Activated naive CD8-positive, alpha-beta T cell treated with anti-CD3 and anti-CD28 coated beads for 36 hours (primary cell): ENCODE measurements around the gene KCTD8. TPM values are rescaled to one million over a fixed set of nuclear protein-coding genes. Genes with fewer than 3 reads are reported as not detected.
A peak's percentile ranks its signal among the peaks of the same experiment; 100 is the strongest.

Source experiments
- DNase-seq: peaks from one replicate; pipeline ENCODE4 v3.0.0; 2021
- H3K27ac Mint-ChIP-seq: one replicate; pipeline ENCODE4 v1.8.0; 2022; ENCODE audit warnings: mild to moderate bottlenecking, moderate library complexity, mixed read lengths
- H3K27me3 Mint-ChIP-seq: one replicate; pipeline ENCODE4 v1.8.0; 2022; ENCODE audit warnings: mild to moderate bottlenecking, mixed read lengths
- H3K36me3 Mint-ChIP-seq: one replicate; pipeline ENCODE4 v1.8.0; 2021; ENCODE audit warnings: mild to moderate bottlenecking, mixed read lengths
- H3K4me1 Mint-ChIP-seq: one replicate; pipeline ENCODE4 v1.8.0; 2021; ENCODE audit warnings: mixed read lengths
- H3K4me3 Mint-ChIP-seq: one replicate; pipeline ENCODE4 v1.8.0; 2022; ENCODE audit warnings: mild to moderate bottlenecking, moderate library complexity, mixed read lengths
- H3K9me3 Mint-ChIP-seq: one replicate; pipeline ENCODE4 v1.8.0; 2022; ENCODE audit warnings: mixed read lengths
- total RNA-seq, 2 experiments: library from RNA; stranded (reverse); gene quantifications; one replicate each; pipeline ENCODE4 v1.2.3, GENCODE V29; 2021

KCTD8 gene
- total RNA-seq, result not detected

DNA sequence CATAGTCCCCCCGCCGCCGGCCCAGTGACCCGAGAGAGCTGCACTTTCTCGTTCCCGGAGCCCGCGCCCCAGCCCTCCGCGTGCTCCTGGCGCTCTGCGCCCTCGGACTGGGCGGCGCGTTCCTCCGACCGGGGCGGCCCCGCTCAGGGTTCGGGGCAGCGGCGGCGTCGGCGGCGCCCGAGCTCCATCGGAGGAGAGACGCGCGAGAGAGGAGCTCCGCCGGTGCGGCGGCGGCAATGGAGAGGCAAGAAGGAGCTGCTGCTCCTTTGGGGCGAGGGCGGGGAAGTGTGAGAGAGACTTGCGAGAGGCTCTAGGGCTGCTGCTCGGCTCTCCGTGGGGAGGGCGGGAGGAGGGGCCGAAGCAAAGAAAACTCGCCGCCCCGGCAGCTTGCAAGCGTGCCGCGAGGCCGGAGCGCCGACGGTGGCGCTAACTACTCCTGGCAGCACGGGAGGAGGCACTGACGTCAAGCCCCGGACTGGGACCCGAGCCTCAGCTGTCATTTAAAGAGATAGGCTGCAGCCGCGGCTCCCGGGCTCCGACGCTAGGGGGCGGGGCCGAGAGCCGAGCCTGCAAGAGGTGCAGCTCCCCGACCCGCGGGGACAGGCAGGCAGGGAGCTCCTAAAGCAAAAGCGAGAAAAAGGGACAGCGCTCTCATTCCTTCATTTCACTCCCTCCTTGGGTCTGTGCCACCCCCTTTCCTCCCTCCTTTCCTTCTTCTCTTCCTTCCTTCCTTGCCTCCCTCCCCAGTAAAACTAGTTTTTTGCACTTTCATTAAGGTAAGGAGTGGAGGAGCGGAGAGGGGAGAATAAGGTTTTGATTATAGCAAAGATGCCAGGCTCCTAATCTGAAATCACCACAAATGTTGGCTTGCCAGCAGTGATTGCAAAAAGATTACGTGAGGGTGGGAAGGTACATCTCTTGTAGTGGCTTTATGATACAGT, at the start of gene KCTD8:
Gene KCTD8 (minus strand): TSS at position 289 of the 941 bp plus-strand sequence.
- H3K9me3 Mint-ChIP-seq, result no peaks in the 10 kb centered on the region
- H3K36me3 Mint-ChIP-seq, result no peaks in the 10 kb centered on the region
- no peak within 1 kb of the TSS for H3K27ac Mint-ChIP-seq
- peak; percentile 81 for DNase-seq
- peak within 1 kb of the TSS; percentile 71 for H3K4me3 Mint-ChIP-seq
- H3K27me3 Mint-ChIP-seq, result peaks cover 72% of the 10 kb centered on the region
- H3K4me1 Mint-ChIP-seq, result peaks cover 9% of the 10 kb centered on the region

DNA sequence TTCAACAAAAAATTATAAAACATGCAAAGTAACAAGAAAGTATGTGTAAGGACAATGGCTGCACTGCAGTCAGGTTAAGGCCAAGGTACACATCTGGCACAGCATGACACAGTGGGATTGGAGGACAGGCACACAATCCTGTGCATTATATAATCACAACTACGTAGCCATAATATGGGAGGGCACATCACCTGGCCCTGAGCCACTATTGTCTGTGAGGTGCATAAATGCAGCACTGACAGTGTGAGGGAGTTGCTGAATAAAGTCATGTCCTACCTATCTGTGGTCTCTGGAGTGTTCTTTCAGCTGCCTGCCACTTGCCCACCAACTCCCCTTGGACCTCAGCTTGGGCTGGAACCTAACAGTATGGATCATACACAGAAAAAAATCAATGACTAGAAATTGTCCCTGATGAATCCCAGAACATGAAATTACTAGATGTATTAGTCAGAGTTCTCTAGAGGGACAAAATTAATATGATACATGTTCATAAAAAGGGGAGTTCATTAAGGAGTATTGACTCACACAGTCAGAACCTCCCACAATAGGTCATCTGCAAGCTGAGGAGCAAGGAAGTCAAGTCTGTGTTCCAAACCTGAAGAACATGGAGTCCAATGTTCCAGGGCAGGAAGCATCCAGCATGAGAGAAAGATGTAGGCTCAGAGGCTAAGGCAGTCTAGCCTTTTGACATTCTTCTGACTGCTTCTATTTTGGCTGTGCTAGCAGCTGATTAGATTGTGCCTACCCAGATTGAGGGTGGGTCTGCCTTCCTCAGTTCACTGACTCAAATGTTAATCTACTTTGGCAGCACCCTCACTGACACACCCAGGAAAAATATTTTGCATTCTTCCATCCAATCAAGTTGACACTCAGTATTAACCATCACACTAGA, 46.4 kb upstream of the KCTD8 start:
- Mint-ChIP-seq H3K9me3 (no peaks in the 10 kb centered on the region), H3K27me3 (peaks cover 3% of the 10 kb centered on the region), H3K4me3 (no peak overlapping the region), H3K27ac (no peak overlapping the region), H3K4me1 (no peaks in the 10 kb centered on the region), H3K36me3 (no peaks in the 10 kb centered on the region)
- no peak for DNase-seq

DNA sequence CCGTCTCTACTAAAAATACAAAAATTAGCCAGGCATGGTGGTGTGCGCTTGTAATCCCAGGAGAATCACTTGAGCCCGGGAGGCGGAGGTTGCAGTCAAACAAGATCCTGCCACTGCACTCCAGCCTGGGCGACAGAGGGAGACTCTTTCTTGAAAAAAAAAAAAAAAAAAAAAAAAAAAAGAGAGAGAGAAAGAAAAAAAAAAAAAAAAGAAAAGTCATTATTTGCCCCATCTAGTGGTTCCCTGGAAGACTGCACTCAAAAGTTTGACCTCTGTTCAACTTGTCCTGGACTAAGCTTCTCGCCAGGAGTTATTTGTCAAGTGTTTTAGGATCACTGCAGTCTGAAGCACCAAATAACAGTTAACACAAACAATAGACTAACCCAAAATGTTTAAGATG, 45.3 kb upstream of the KCTD8 start:
- Mint-ChIP-seq H3K4me3 (no peak overlapping the region), H3K4me1 (no peaks in the 10 kb centered on the region), H3K9me3 (no peaks in the 10 kb centered on the region), H3K36me3 (no peaks in the 10 kb centered on the region), H3K27ac (no peak overlapping the region), H3K27me3 (peaks cover 3% of the 10 kb centered on the region)
- DNase-seq, result no peak

DNA sequence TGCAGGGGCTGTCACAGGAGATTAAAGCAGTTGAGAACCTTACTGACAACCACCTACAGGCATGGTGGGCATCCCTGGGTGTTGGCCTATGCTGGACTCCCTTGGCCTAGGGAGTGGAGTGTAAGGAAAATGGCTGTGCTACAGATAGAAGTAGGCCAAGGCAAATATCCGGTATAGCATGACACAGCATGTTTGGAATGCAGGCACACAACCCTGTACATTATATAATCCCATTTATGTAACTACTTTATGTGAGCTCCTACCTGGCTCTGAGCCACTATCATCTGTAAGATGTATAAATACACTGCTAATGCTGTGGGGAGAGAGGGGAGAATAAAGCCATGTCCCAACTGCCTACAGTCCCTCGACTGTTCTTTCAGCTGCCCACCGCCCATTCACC, 38.7 kb upstream of the KCTD8 start:
- H3K27me3 Mint-ChIP-seq, result peaks cover 2% of the 10 kb centered on the region
- no peaks in the 10 kb centered on the region for H3K36me3 Mint-ChIP-seq
- no peak overlapping the region for H3K27ac Mint-ChIP-seq
- DNase-seq, result no peak
- no peak overlapping the region for H3K4me3 Mint-ChIP-seq
- no peaks in the 10 kb centered on the region for H3K4me1 Mint-ChIP-seq
- H3K9me3 Mint-ChIP-seq, result peaks cover 11% of the 10 kb centered on the region

DNA sequence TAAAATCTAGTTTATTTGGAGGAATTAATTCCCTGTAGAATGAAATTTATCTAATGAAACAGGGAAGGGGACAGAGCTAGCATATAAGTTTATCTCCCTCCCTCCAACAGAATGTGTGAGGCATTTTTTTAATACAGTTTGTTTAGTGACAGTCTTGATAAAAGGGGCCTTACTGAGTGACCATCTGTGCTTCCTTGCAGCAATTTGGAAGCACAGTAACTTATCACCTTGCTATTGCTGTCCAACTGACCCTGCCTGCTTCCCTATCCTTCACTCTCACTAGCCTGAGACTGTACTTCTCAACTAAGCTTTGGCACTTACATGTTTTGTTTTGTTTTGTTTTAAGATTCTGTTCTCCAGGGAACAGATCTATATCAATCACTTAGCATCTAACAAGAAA, 31.1 kb upstream of the KCTD8 start:
- no peak for DNase-seq
- H3K4me1 Mint-ChIP-seq, result no peaks in the 10 kb centered on the region
- H3K4me3 Mint-ChIP-seq, result no peak overlapping the region
- H3K27ac Mint-ChIP-seq, result no peak overlapping the region
- no peaks in the 10 kb centered on the region for H3K27me3 Mint-ChIP-seq
- peaks cover 13% of the 10 kb centered on the region for H3K9me3 Mint-ChIP-seq
- no peaks in the 10 kb centered on the region for H3K36me3 Mint-ChIP-seq

DNA sequence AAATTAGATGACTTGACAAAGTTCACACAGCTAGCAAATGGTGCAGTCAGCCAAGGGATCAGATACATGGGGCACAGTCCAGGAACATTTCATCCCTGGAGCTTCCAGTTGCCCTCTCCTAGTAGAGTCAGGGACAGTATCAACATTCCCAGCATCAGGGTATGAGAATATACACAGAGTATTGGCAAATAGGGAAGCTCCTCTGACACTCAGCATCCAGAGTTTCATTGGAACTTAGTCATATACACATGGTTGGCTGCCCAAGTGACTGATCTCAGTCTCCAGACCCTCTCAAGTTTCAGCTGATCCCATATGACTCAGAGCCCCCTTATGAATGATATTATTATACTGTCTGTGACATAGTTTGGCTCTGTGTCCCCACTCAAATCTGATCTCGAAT, 13.7 kb upstream of the KCTD8 start:
- Mint-ChIP-seq H3K27me3 (peaks cover 5% of the 10 kb centered on the region), H3K4me3 (no peak overlapping the region)

DNA sequence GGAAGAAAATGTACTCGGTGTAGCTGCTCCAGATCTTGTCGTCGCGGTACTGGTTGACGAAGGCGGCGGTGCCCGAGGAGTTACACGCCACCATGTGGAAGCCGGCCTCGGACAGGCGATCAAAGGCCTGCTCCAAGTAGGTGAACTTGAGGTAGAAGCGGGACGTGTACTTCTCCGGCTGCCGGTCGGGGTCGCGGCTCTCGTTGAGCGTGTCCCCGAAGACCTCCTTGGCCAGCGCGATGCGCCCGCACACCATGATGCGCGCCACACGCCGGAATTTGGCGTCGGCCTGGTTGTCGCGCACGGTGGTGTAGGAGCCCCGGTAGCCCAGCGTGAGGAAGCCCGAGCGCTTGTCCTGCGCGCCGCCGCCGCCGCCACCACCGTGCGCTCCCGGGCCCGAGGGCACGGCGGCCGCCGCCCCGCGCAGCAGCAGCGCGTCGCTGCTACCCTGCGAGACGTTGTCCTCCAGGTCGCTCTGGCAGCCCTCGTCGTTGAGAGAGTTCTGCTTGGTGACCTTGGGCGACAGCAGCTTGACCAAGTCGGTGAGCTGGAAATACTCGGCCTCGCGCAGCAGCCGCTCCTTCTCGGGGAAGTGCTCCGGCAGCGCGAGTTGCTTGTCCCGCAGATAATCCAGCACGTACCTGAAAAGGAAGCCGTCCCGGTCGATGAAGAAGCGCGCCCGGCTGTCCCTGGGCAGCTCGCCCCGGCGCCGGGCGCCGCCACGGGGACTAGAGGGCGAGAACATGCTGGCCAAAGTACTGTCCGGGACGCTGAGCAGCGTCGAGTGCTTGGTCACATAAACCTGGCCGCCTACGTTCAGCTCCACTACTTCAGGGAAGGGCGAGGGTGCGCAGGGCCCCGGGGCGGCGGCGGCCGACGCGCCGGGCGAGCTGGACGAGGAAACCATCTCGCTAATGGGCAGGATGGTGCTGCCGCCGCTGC, 775 bp downstream of the KCTD8 start:
- Mint-ChIP-seq H3K27ac (no peak overlapping the region), H3K36me3 (no peaks in the 10 kb centered on the region), H3K27me3 (peaks cover 69% of the 10 kb centered on the region), H3K4me3 (no peak overlapping the region), H3K9me3 (no peaks in the 10 kb centered on the region), H3K4me1 (peaks cover 9% of the 10 kb centered on the region)
- DNase-seq, result peak; percentile 8

More for the DNA sequence above, 13.7 kb upstream of the KCTD8 start:
- Mint-ChIP-seq H3K27ac (no peak overlapping the region), H3K4me1 (no peaks in the 10 kb centered on the region), H3K9me3 (peaks cover 3% of the 10 kb centered on the region), H3K36me3 (no peaks in the 10 kb centered on the region)
- DNase-seq, result no peak

DNA sequence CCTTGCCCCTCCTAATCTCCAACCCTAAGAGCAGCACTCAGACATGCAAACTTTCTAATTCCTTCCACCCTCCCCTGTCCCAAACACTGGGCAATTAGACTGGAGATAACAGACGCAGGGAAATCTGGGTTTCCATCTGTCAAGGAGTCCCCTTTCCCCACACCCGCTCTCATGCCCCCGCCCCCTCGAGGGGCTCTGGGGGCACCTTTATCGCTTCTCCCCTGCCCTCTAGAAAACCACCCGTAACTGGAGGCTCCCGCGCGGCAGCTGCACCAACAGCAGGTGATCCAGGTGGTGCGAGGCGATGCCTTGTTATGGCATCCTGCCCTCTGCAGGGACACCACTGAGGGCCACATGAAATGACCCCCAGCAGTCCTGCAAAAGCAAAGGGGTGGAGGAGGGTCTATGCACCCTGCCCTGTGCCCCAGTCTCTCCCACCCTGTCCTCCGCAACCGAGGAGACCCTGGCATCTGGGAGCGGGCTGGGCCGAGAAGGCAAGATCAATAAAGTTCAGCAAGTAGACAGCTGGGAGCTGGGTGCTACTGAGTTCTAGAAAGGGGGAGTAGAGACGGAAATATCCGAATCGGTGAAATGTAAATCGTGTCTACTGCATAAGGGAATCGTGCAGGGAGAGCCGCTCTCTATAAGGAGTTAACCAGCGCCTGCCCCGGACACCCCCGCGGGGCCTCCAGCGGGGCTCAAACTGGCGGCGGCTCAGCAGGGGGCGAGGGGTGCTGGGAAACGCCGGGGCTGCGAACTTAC, 1.6 kb downstream of the KCTD8 start:
- DNase-seq, result no peak
- Mint-ChIP-seq H3K27me3 (peaks cover 66% of the 10 kb centered on the region), H3K4me1 (peaks cover 9% of the 10 kb centered on the region), H3K36me3 (no peaks in the 10 kb centered on the region), H3K9me3 (no peaks in the 10 kb centered on the region), H3K4me3 (peak overlapping the region; percentile 3), H3K27ac (no peak overlapping the region)

DNA sequence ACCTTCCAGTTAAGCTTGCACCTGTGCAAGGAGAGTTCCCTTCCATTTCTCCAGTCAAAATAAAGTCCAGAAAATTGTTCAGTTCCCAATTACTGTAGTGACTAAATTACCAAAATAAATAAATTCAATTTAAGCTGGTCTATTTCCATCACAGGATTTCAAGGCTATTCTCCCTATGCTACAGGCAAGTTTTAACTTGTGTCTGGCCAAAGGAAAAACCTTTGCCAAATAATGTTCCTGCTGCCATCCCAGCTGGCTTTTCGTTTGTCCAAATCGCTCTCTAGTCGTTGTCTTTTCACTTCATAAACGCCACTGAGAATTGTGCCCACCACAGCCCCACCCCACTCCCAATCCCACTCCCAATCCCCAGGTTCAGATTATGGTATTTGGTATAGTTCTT, 2.4 kb downstream of the KCTD8 start:
- no peak overlapping the region for H3K4me3 Mint-ChIP-seq
- DNase-seq, result no peak
- no peak overlapping the region for H3K27ac Mint-ChIP-seq
- H3K36me3 Mint-ChIP-seq, result no peaks in the 10 kb centered on the region
- H3K9me3 Mint-ChIP-seq, result no peaks in the 10 kb centered on the region
- peaks cover 9% of the 10 kb centered on the region for H3K4me1 Mint-ChIP-seq
- H3K27me3 Mint-ChIP-seq, result peaks cover 61% of the 10 kb centered on the region

DNA sequence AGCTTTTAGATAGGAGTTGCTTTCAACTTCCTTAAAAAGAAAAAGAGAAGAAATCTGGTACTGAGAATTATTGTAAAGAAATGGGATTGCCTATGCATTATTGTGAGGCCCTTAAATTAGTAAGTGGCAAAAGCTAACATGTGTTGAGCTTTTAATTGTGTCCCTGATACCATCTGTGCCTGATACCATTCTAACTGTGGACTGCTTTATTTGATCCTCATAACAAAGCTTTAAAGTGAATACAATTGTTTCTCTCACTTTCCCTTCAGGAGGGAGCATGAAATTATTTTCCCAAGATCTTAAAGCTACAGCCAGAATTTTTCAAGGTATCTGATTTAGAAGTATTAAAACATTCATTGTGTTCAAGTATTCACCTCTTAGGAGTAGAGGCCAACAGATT, 9.9 kb downstream of the KCTD8 start:
- Mint-ChIP-seq H3K9me3 (no peaks in the 10 kb centered on the region), H3K4me1 (no peaks in the 10 kb centered on the region), H3K27me3 (peaks cover 8% of the 10 kb centered on the region), H3K4me3 (no peak overlapping the region), H3K27ac (no peak overlapping the region), H3K36me3 (no peaks in the 10 kb centered on the region)
- no peak for DNase-seq

DNA sequence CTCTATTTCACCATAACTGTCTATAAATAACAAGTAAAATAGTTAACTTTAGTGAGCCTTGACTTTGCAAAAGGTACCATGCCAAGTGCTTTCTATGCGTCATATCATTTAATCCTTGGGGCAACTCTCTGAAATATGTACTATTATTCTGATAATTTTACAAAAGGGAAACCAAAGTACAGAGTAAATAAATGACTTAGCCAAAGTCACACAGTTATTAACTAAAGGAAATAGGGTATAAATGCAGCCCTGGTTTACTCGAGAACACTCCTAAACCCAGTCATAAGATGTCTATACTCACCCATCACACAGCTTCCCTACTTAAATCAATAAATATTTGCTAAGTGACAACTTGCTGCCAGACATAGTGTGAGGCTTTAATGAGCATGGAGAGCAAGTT, 14.4 kb downstream of the KCTD8 start:
- no peaks in the 10 kb centered on the region for H3K36me3 Mint-ChIP-seq
- DNase-seq, result no peak
- no peaks in the 10 kb centered on the region for H3K27me3 Mint-ChIP-seq
- H3K4me1 Mint-ChIP-seq, result no peaks in the 10 kb centered on the region
- no peak overlapping the region for H3K4me3 Mint-ChIP-seq
- no peak overlapping the region for H3K27ac Mint-ChIP-seq
- no peaks in the 10 kb centered on the region for H3K9me3 Mint-ChIP-seq

DNA sequence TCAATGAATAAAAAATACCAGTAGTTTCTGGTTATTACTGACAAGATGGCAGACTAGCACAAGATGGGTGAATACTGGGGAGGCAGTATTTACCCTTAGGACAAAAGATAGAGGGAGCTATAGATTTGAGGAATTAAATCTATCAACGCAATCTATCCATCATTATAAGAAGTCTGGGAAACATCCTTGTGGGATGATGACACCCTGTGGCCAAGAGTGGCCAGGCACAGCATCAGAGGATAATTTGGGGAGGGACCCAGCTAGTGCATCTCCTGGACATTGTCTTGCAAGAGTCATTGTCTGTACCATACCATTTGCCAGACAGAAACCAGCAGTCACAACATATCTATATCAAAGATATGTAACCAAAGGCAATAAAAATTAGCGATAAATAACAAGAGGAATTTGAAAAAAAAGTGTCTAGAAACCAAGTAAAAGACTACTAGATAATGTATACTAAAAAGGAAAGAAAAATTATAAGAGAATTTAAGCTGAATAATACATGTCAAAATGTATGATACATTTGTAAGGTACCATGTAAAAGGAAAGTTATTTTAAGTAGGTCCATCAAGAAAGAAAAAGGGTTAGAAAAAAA, 22.9 kb downstream of the KCTD8 start:
- Mint-ChIP-seq H3K27ac (no peak overlapping the region), H3K4me1 (no peaks in the 10 kb centered on the region), H3K9me3 (no peaks in the 10 kb centered on the region), H3K4me3 (no peak overlapping the region), H3K27me3 (no peaks in the 10 kb centered on the region), H3K36me3 (no peaks in the 10 kb centered on the region)
- DNase-seq, result no peak

DNA sequence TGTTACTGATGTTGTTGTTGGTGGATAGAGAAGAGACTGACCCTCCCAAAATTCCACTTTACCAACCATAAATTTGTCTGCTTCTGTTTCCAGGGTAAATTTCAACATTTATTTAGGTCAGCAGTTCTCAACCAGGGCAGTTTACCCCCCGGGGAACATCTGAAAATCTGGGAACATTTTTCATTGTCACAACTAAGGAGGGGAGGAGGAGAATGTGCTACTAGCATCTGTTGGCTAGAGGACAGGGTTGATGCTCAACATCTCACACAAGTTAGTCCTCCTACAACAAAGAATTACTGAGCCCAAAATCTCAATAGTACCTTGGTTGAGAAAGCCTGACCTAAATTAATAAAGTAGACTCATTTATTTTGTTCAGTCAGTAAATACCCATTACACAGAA, 25.7 kb downstream of the KCTD8 start:
- Mint-ChIP-seq H3K9me3 (no peaks in the 10 kb centered on the region), H3K4me3 (no peak overlapping the region), H3K27me3 (no peaks in the 10 kb centered on the region), H3K36me3 (no peaks in the 10 kb centered on the region), H3K27ac (no peak overlapping the region), H3K4me1 (no peaks in the 10 kb centered on the region)
- DNase-seq, result no peak
